A549 (cell line): ENCODE data around the gene VAV3. TPM values are rescaled to one million over a fixed set of nuclear protein-coding genes. Genes with fewer than 3 reads are reported as not detected.

Experiments
- ATAC-seq, 2 experiments: fragments of 200-7000 bp in 1 of 2; fragments of >200 bp in 1 of 2; cut with Nextera tagmentation in 1 of 2; cut with Tn5 transposase in 1 of 2; 3 replicates each; pipeline versions ENCODE4 v1.8.0 to v1.9.1; 2018 to 2020; ENCODE audit warnings: mild to moderate bottlenecking in 1 of 2, moderate library complexity in 1 of 2
- CTCF ChIA-PET: fragments of 300-600 bp; sonication (Branson Sonifier 250); formaldehyde crosslinking; extraction: SDS; loops from one replicate; lab custom pipeline; 2021; ENCODE audit warnings: antibody characterized with exemption, inconsistent platforms; lab: Yijun Ruan, JAX
- POLR2A ChIA-PET: fragments of 350-600 bp; formaldehyde crosslinking; extraction: SDS; loops from one replicate; lab custom pipeline; 2021; ENCODE audit warnings: antibody characterized with exemption, inconsistent platforms; lab: Yijun Ruan, JAX
- DNase-seq, 2 experiments: peaks; one replicate each; pipeline versions ENCODE4 v3.0.0 to v3.0.0-alpha.2; 2011 to 2016; ENCODE audit warnings: low read depth in 1 of 2, low spot score in 1 of 2
- FAIRE-seq: peaks from 2 replicates; lab custom pipeline; 2011; peaks lifted over from hg19 to GRCh38; lab: Jason Lieb, UNC
- H3K27ac ChIP-seq, 2 experiments: fragments of >200 bp; sonication (Bioruptor Twin); formaldehyde crosslinking; 3 replicates each; pipeline ENCODE4 v1.5.1; 2016 to 2017
- H3K4me1 ChIP-seq: fragments of >200 bp; sonication (Bioruptor Twin); formaldehyde crosslinking; 3 replicates; pipeline ENCODE4 v1.6.1; 2016
- H3K4me2 ChIP-seq: fragments of >200 bp; sonication (Bioruptor Twin); formaldehyde crosslinking; 3 replicates; pipeline ENCODE4 v1.6.1; 2016
- H3K4me3 ChIP-seq: fragments of >200 bp; sonication (Bioruptor Twin); formaldehyde crosslinking; 3 replicates; pipeline ENCODE4 v1.5.1; 2016
- H3K9me3 ChIP-seq: fragments of >200 bp; sonication (Bioruptor Twin); formaldehyde crosslinking; 3 replicates; pipeline ENCODE4 v1.6.1; 2016
- BHLHE40 ChIP-seq: IDR thresholded peaks from 2 replicates; pipeline ENCODE4 v1.6.1; 2012; ENCODE audit warnings: low read depth, low read length, inconsistent platforms
- CBX2 ChIP-seq: fragments of 200-600 bp; sonication (generic); IDR thresholded peaks from 2 replicates; pipeline ENCODE4 v1.6.1; 2016; ENCODE audit warnings: low read depth, mild to moderate bottlenecking, borderline replicate concordance
- CBX8 ChIP-seq: fragments of 200-600 bp; sonication (generic); IDR thresholded peaks from 2 replicates; pipeline ENCODE4 v1.6.1; 2016
- EHF ChIP-seq: fragments of 250-450 bp; sonication (Bioruptor Pico); IDR thresholded peaks from 2 replicates; pipeline ENCODE4 v1.5.0; 2020; ENCODE audit warnings: mild to moderate bottlenecking
- EHMT2 ChIP-seq: fragments of 200-600 bp; sonication (generic); IDR thresholded peaks from 2 replicates; pipeline ENCODE4 v1.6.1; 2016; ENCODE audit warnings: antibody characterized with exemption, low read depth, mild to moderate bottlenecking, moderate library complexity
- ELK1 ChIP-seq: fragments of 150-350 bp; IDR thresholded peaks from 2 replicates; pipeline ENCODE4 v1.6.1; 2014; ENCODE audit warnings: low read depth, mild to moderate bottlenecking, low read length
- EP300 ChIP-seq, 2 experiments: fragments of >200 bp; sonication (Bioruptor Twin); formaldehyde crosslinking; IDR thresholded peaks; 2 replicates in 1 of 2; 3 replicates in 1 of 2; pipeline ENCODE4 v1.6.1; 2016 to 2017
- ESRRA ChIP-seq: fragments of 150-350 bp; IDR thresholded peaks from 2 replicates; pipeline ENCODE4 v1.6.1; 2014; ENCODE audit warnings: mild to moderate bottlenecking, low read length, borderline replicate concordance
- FOSB ChIP-seq: fragments of 250-450 bp; sonication (Bioruptor Pico); IDR thresholded peaks from 2 replicates; pipeline ENCODE4 v1.5.0; 2020; ENCODE audit warnings: mild to moderate bottlenecking, moderate library complexity
- HDAC2 ChIP-seq: fragments of 200-600 bp; sonication (generic); IDR thresholded peaks from 2 replicates; pipeline ENCODE4 v1.6.1; 2016
- HMGXB4 ChIP-seq: fragments of 250-450 bp; sonication (Bioruptor Pico); IDR thresholded peaks from 2 replicates; pipeline ENCODE4 v1.5.0; 2021; ENCODE audit warnings: mild to moderate bottlenecking, moderate library complexity, borderline replicate concordance
- HOXB13 ChIP-seq: fragments of 250-450 bp; sonication (Bioruptor Pico); IDR thresholded peaks from 2 replicates; pipeline ENCODE4 v1.5.0; 2020; ENCODE audit warnings: low read depth, mild to moderate bottlenecking, moderate library complexity
- JUN ChIP-seq, 2 experiments: fragments of >200 bp; sonication (Bioruptor Twin); formaldehyde crosslinking; IDR thresholded peaks; 2 replicates in 1 of 2; 3 replicates in 1 of 2; pipeline ENCODE4 v1.6.1; 2016 to 2017
- JUNB ChIP-seq: fragments of >200 bp; sonication (Bioruptor Twin); formaldehyde crosslinking; IDR thresholded peaks from 2 replicates; pipeline ENCODE4 v1.6.1; 2016
- MAFK ChIP-seq: fragments of 450-650 bp; IDR thresholded peaks from 2 replicates; pipeline ENCODE4 v1.6.1; 2014; ENCODE audit not compliant: partially characterized antibody
- MAX ChIP-seq: IDR thresholded peaks from 2 replicates; pipeline ENCODE4 v1.6.1; 2012
- MYC ChIP-seq: IDR thresholded peaks from 2 replicates; pipeline ENCODE4 v1.6.1; 2012; ENCODE audit warnings: mild to moderate bottlenecking, inconsistent platforms, low read length, improper control_type of control experiment, borderline replicate concordance
- NFE2L2 ChIP-seq: fragments of 150-350 bp; conservative IDR thresholded peaks from 2 replicates; pipeline ENCODE4 v1.6.1; 2014; ENCODE audit warnings: low read length
- NR3C1 ChIP-seq: fragments of >200 bp; sonication (Bioruptor Twin); formaldehyde crosslinking; IDR thresholded peaks from 3 replicates; pipeline ENCODE4 v1.6.1; 2017
- RARB ChIP-seq: fragments of 250-450 bp; sonication (Bioruptor Pico); IDR thresholded peaks from 2 replicates; pipeline ENCODE4 v1.8.0; 2021; ENCODE audit warnings: mild to moderate bottlenecking, moderate library complexity
- SMC3 ChIP-seq: fragments of >200 bp; sonication (Bioruptor Twin); formaldehyde crosslinking; IDR thresholded peaks from 3 replicates; pipeline ENCODE4 v1.6.1; 2018; ENCODE audit warnings: inconsistent platforms
- TFCP2L1 ChIP-seq: fragments of 250-450 bp; sonication (Bioruptor Pico); IDR thresholded peaks from 2 replicates; pipeline ENCODE4 v1.5.0; 2021; ENCODE audit warnings: mild to moderate bottlenecking
- TP53 ChIP-seq: fragments of 250-450 bp; sonication (Bioruptor Pico); IDR thresholded peaks from 2 replicates; pipeline ENCODE4 v1.5.0; 2021; ENCODE audit warnings: mild to moderate bottlenecking, moderate library complexity
- USF2 ChIP-seq: fragments of 450-650 bp; IDR thresholded peaks from 2 replicates; pipeline ENCODE4 v1.6.1; 2014; ENCODE audit warnings: antibody characterized with exemption
- ZC3H11A ChIP-seq: fragments of 450-650 bp; IDR thresholded peaks from 2 replicates; pipeline ENCODE4 v1.6.1; 2014; ENCODE audit warnings: antibody characterized with exemption, mild to moderate bottlenecking
- ZSCAN20 ChIP-seq: fragments of 250-450 bp; sonication (Bioruptor Pico); IDR thresholded peaks from 2 replicates; pipeline ENCODE4 v1.8.0; 2022; ENCODE audit warnings: mild to moderate bottlenecking, moderate library complexity
- WGBS: methylation state at CpG from one replicate; pipeline ENCODE4 v1.1.6; 2017; ENCODE audit errors: missing lambda C conversion rate; 5-methylcytosine and 5-hydroxymethylcytosine counted together
- polyA plus RNA-seq, 4 experiments: library from polyadenylated mRNA; depleted of rRNA in 3 of 4; stranded (reverse); fragments of >200 nt; fragmentation: RNase III in 1 of 4; extraction: RNeasy Plus Mini Kit Qiagen cat#74134 plus additional on column Dnase treatment in 1 of 4; gene quantifications; 2 replicates in 3 of 4; 3 replicates in 1 of 4; pipeline ENCODE4 v1.2.3, GENCODE V29; 2011 to 2017
- TF ChIP-seq, protein P1 (sequence below): fragments of >200 bp; sonication (Bioruptor Twin); formaldehyde crosslinking; IDR thresholded peaks from 2 replicates; pipeline ENCODE4 v1.6.1; 2016
- TF ChIP-seq, protein P2 (sequence below): IDR thresholded peaks from 2 replicates; pipeline ENCODE4 v1.6.1; 2012

Gene VAV3
- polyA plus RNA-seq, 2 of the 4 experiments (the other 2 are of a cell fraction), result 12.8 to 22.7 TPM

- H3K4me3 ChIP-seq, result no peak overlapping the region
- TF ChIP-seq HMGXB4 (CRISPR knock-in tag), result no peak
- no peak for TF ChIP-seq TFCP2L1
- no peak for TF ChIP-seq FOSB
- no peak for DNase-seq
- ChIA-PET POLR2A (no interaction called here), CTCF (interaction anchor here (0.6 kb wide), 1 partner anchor 16 kb away, joined by 3 read pairs; no protein-coding TSS in a partner anchor)
- H3K4me1 ChIP-seq, result no peaks in the 10 kb centered on the region
- no peak overlapping the region for H3K27ac ChIP-seq
- FAIRE-seq, result no peak
- ATAC-seq, result no peak
- no peaks in the 10 kb centered on the region for H3K9me3 ChIP-seq
- 33% methylated on average over 6 of the region's 6 CpGs for WGBS
- H3K4me2 ChIP-seq, result no peak overlapping the region
These were observed 121.0 kb downstream of the VAV3 start for GRCh38 chr1:107843989-107844388.

DNA sequence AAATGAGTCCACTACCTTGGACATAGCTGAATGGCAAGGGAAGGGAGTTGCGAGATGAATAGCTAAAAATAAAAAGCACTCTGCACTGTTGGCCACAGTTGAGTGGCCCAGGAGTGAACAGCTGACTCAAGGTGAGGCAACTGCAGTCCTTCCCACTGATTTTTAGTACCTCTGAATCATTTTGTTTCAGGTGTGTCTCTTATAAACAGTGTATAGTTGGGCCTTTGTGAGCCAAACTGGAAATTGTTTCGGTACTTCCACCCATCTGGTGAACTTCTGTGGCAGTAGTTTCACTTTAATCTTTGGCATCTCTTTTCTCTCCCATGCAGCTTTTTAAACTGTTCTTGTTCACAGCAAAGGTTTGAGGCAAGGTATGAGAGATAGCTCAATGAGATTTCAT lies 122.7 kb downstream of the VAV3 start:
- no peak for FAIRE-seq
- POLR2A ChIA-PET, result no interaction called here
- CTCF ChIA-PET, result no interaction called here

DNA sequence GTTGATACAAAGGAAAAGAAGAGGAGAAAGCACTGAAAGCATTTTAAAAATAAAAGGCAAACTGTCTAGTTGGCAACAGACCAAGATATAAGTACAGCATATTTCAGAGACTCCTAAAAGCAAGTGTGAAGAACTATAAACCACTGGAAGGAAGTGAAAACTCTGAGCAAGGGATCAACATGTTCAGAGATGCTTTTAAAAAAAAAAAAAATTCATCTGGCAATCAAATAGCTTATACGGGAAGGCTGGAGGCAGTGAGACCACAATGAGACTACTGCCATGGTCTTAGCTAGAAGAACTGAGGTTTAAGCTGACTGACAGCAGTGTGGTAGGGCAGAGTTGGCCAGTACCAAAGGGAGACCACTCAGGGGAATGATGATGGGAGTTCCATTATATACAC lies 124.3 kb downstream of the VAV3 start:
- 0% methylated on average over 1 of the region's 1 CpG for WGBS
- no peak for ATAC-seq
- no peak overlapping the region for H3K4me2 ChIP-seq
- no peak overlapping the region for H3K27ac ChIP-seq
- no peak overlapping the region for H3K4me3 ChIP-seq
- FAIRE-seq, result no peak
- DNase-seq, result no peak
- POLR2A ChIA-PET, result no interaction called here
- H3K4me1 ChIP-seq, result no peaks in the 10 kb centered on the region
- CTCF ChIA-PET, result interaction anchor here (0.7 kb wide), 1 partner anchor 350 kb away, joined by 4 read pairs; no protein-coding TSS in a partner anchor
- H3K9me3 ChIP-seq, result no peaks in the 10 kb centered on the region
- TF ChIP-seq TP53 (CRISPR knock-in tag) (no peak), CBX2 (no peak), SMC3 (no peak), MAX (no peak), EP300 (IDR thresholded peaks at IDR 0.05) (no peak), ESRRA (no peak), HOXB13 (CRISPR knock-in tag) (no peak), ZC3H11A (no peak), HDAC2 (no peak), RARB (CRISPR knock-in tag) (no peak), CBX8 (no peak), EHMT2 (no peak), EHF (no peak)

More for the DNA sequence above, 122.7 kb downstream of the VAV3 start:
- WGBS, result 6% methylated on average over 2 of the region's 2 CpGs
- no peak overlapping the region for H3K27ac ChIP-seq
- no peak for ATAC-seq
- no peak for DNase-seq
- no peak overlapping the region for H3K4me2 ChIP-seq
- no peak overlapping the region for H3K4me3 ChIP-seq
- TF ChIP-seq HDAC2, result no peak
- no peak for TF ChIP-seq BHLHE40
- TF ChIP-seq, protein P1, sequence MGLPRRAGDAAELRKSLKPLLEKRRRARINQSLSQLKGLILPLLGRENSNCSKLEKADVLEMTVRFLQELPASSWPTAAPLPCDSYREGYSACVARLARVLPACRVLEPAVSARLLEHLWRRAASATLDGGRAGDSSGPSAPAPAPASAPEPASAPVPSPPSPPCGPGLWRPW, result no peak
- no peak for TF ChIP-seq NR3C1
- no peak for TF ChIP-seq TFCP2L1
- TF ChIP-seq JUNB, result no peak
- TF ChIP-seq JUN (IDR thresholded peaks at IDR 0.05), result no peak
- no peak for TF ChIP-seq MAFK
- no peak for TF ChIP-seq EP300 (IDR thresholded peaks at IDR 0.05)
- TF ChIP-seq, protein P2, sequence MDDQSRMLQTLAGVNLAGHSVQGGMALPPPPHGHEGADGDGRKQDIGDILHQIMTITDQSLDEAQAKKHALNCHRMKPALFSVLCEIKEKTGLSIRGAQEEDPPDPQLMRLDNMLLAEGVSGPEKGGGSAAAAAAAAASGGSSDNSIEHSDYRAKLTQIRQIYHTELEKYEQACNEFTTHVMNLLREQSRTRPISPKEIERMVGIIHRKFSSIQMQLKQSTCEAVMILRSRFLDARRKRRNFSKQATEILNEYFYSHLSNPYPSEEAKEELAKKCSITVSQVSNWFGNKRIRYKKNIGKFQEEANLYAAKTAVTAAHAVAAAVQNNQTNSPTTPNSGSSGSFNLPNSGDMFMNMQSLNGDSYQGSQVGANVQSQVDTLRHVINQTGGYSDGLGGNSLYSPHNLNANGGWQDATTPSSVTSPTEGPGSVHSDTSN, result no peak
- no peak for TF ChIP-seq ZSCAN20 (CRISPR knock-in tag)
- no peak for TF ChIP-seq NFE2L2
- no peak for TF ChIP-seq MYC
- TF ChIP-seq ELK1, result no peak
- no peak for TF ChIP-seq ZC3H11A
- no peak for TF ChIP-seq ESRRA
- TF ChIP-seq USF2, result no peak
- no peak for TF ChIP-seq CBX8
- no peaks in the 10 kb centered on the region for H3K4me1 ChIP-seq
- H3K9me3 ChIP-seq, result no peaks in the 10 kb centered on the region
